GM21381 (cell line): Measurements from ENCODE around the gene TULP4.
"Not testable (repeated sequence)": the region's sequence is repeated elsewhere in the genome, so short reads cannot be mapped to it uniquely, and the experiment has no call there.

Experiments used
- ATAC-seq: cut with Tn5 transposase; IDR thresholded peaks from one replicate; pipeline ENCODE4 v1.9.1; 2021; ENCODE audit warnings: mild to moderate bottlenecking, moderate library complexity; ENCODE audit not compliant: unreplicated experiment

TULP4 gene

GRCh38 chr6:158519300-158519699 is 207.0 kb downstream of the TULP4 start:
- no peak for ATAC-seq

- ATAC-seq: no peak
Measured at GRCh38 chr6:158519761-158520160, 207.5 kb downstream of the TULP4 start.

GRCh38 chr6:158520975-158521374 is 208.7 kb downstream of the TULP4 start:
- ATAC-seq: not testable (repeated sequence)

- ATAC-seq: no peak
Measured at GRCh38 chr6:158521759-158522158, 209.5 kb downstream of the TULP4 start.

- no peak for ATAC-seq
Measured at GRCh38 chr6:158522616-158523015, 210.4 kb downstream of the TULP4 start.

GRCh38 chr6:158524311-158524710 is 212.0 kb downstream of the TULP4 start:
- no peak for ATAC-seq

- ATAC-seq: not testable (repeated sequence)
Measured at GRCh38 chr6:158527858-158528257, 215.6 kb downstream of the TULP4 start.

GRCh38 chr6:158528826-158529225 is 216.6 kb downstream of the TULP4 start:
- no peak for ATAC-seq

- ATAC-seq: no peak
Measured at GRCh38 chr6:158529629-158530028, 217.4 kb downstream of the TULP4 start.

- ATAC-seq: no peak
Measured at GRCh38 chr6:158531566-158531965, 219.3 kb downstream of the TULP4 start.

- no peak for ATAC-seq
Measured at GRCh38 chr6:158531970-158532369, 219.7 kb downstream of the TULP4 start.

GRCh38 chr6:158536084-158536890 is 224.0 kb downstream of the TULP4 start:
- no peak for ATAC-seq

- ATAC-seq: no peak
Measured at GRCh38 chr6:158536891-158537798, 224.9 kb downstream of the TULP4 start.

- ATAC-seq: no peak
Measured at GRCh38 chr6:158538741-158539140, 226.5 kb downstream of the TULP4 start.

GRCh38 chr6:158539413-158539812 is 227.1 kb downstream of the TULP4 start:
- no peak for ATAC-seq

GRCh38 chr6:158539881-158540280 is 227.6 kb downstream of the TULP4 start:
- ATAC-seq: no peak

- no peak for ATAC-seq
Measured at GRCh38 chr6:158543606-158544185, 231.4 kb downstream of the TULP4 start.

GRCh38 chr6:158544428-158544827 is 232.2 kb downstream of the TULP4 start:
- no peak for ATAC-seq

- no peak for ATAC-seq
Measured at GRCh38 chr6:158545043-158545966, 233.0 kb downstream of the TULP4 start.

- ATAC-seq: no peak
Measured at GRCh38 chr6:158548418-158549161, 236.3 kb downstream of the TULP4 start.
